Ishikawa (cell line): Measurements from ENCODE around the gene UNC45B.

Experiments
- CEBPB ChIP-seq: IDR thresholded peaks from 2 replicates; pipeline ENCODE4 v1.6.1; 2012
- CREB1 ChIP-seq: IDR thresholded peaks from 2 replicates; pipeline ENCODE4 v1.6.1; 2012; ENCODE audit warnings: low read depth
- EP300 ChIP-seq: IDR thresholded peaks from 2 replicates; pipeline ENCODE4 v1.6.1; 2012; ENCODE audit warnings: borderline replicate concordance
- NFIC ChIP-seq: IDR thresholded peaks from 2 replicates; pipeline ENCODE4 v1.6.1; 2012
- TF ChIP-seq, protein P1 (sequence below): IDR thresholded peaks from 2 replicates; pipeline ENCODE4 v1.6.1; 2012
- TF ChIP-seq, protein P2 (sequence below): IDR thresholded peaks from 2 replicates; pipeline ENCODE4 v1.6.1; 2012

DNA sequence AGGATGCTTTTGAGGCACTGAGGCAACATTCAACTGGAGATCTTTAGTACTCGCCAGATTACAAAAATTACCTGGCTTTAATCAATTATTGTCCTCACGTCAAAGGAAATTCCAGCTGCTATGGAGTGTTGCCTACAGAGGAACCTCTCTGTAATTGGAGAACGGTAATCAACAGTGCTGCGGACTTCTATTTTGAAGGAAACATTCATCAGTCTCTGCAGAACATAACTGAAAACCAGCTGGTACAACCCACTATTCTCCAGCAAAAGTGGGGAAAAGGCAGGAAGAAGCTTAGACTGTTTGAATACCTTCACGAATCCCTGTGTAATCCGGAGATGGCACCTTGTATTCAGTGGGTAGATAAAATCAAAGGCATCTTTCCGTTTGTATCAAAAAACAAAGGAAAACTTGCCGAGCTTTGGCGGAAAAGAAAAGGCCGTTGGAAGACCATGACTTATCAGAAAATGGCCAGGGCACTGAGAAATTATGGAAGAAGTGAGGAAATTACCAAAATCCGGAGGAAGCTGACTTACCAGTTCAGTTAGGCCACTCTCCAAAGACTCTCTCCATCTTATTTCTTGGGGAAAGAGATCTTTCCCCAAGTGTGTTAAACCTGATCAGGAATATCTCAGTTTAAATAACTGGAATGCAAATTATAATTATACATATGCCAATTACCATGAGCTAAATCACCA is 43.5 kb downstream of the UNC45B start:
- TF ChIP-seq, protein P1, sequence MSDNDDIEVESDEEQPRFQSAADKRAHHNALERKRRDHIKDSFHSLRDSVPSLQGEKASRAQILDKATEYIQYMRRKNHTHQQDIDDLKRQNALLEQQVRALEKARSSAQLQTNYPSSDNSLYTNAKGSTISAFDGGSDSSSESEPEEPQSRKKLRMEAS = no peak
- no peak for TF ChIP-seq CREB1
- no peak for TF ChIP-seq NFIC
- TF ChIP-seq, protein P2, sequence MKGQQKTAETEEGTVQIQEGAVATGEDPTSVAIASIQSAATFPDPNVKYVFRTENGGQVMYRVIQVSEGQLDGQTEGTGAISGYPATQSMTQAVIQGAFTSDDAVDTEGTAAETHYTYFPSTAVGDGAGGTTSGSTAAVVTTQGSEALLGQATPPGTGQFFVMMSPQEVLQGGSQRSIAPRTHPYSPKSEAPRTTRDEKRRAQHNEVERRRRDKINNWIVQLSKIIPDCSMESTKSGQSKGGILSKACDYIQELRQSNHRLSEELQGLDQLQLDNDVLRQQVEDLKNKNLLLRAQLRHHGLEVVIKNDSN = no peak
- no peak for TF ChIP-seq CEBPB
- TF ChIP-seq EP300 = no peak
